H1 (cell line): ENCODE data around the gene ADGRL3. TPM values are rescaled to one million over a fixed set of nuclear protein-coding genes. Genes with fewer than 3 reads are reported as not detected.

Experiments
- CTCF ChIA-PET: fragments of 300-600 bp; sonication (Branson Sonifier 250); formaldehyde crosslinking; loops from one replicate; lab custom pipeline; 2021; ENCODE audit not compliant: partially characterized antibody; lab: Charles Lee
- POLR2A ChIA-PET: fragments of 300-600 bp; sonication (Branson Sonifier 250); formaldehyde crosslinking; loops from one replicate; lab custom pipeline; 2021; ENCODE audit warnings: inconsistent platforms; ENCODE audit not compliant: partially characterized antibody; lab: Charles Lee
- DNase-seq, 2 experiments: peaks; one replicate each; pipeline versions ENCODE4 v3.0.0 to v3.0.0-alpha.2; 2010 to 2022; ENCODE audit warnings: low spot score in 2 of 2, low read depth in 1 of 2, mixed read lengths in 1 of 2
- FAIRE-seq: peaks from 2 replicates; lab custom pipeline; 2011; peaks lifted over from hg19 to GRCh38; lab: Jason Lieb, UNC
- H2AFZ ChIP-seq: 2 replicates; pipeline ENCODE4 v1.8.1; 2012; ENCODE audit warnings: low read length, inconsistent platforms
- H2AK5ac ChIP-seq: 2 replicates; pipeline ENCODE4 v1.6.1; 2013; ENCODE audit warnings: low read depth, low read length
- H2BK120ac ChIP-seq: replicated peaks from 2 replicates; pipeline ENCODE3; 2013; ENCODE audit warnings: low read depth, low read length, inconsistent platforms
- H2BK12ac ChIP-seq: 2 replicates; pipeline ENCODE4 v1.6.1; 2013; ENCODE audit warnings: low read depth, low read length
- H2BK15ac ChIP-seq: 2 replicates; pipeline ENCODE4 v1.6.1; 2013; ENCODE audit warnings: low read length
- H2BK20ac ChIP-seq: 2 replicates; pipeline ENCODE4 v1.6.1; 2013; ENCODE audit warnings: low read length
- H2BK5ac ChIP-seq: 2 replicates; pipeline ENCODE4 v1.6.1; 2013; ENCODE audit warnings: low read depth, low read length
- H3K14ac ChIP-seq: 2 replicates; pipeline ENCODE4 v1.6.1; 2013; ENCODE audit warnings: inconsistent platforms; ENCODE audit not compliant: insufficient read length
- H3K18ac ChIP-seq: 2 replicates; pipeline ENCODE4 v1.6.1; 2013; ENCODE audit warnings: low read length; ENCODE audit errors: extremely low read depth
- H3K23ac ChIP-seq: 2 replicates; pipeline ENCODE4 v1.6.1; 2013; ENCODE audit warnings: inconsistent platforms; ENCODE audit not compliant: insufficient read length
- H3K23me2 ChIP-seq: 2 replicates; pipeline ENCODE4 v1.6.1; 2013; ENCODE audit warnings: low read depth, low read length
- H3K27ac ChIP-seq: 2 replicates; pipeline ENCODE4 v1.6.1; 2011; ENCODE audit warnings: low read depth, low read length, inconsistent platforms
- H3K27me3 ChIP-seq, 4 experiments: replicated peaks in 1 of 4; 1 replicate in 1 of 4; 2 replicates in 3 of 4; pipeline versions ENCODE4 v1.6.1 to v1.8.1; 2011 to 2013; ENCODE audit warnings: low read length in 3 of 4, mild to moderate bottlenecking in 3 of 4, inconsistent platforms in 2 of 4, mixed read lengths in 2 of 4, moderate library complexity in 1 of 4; ENCODE audit not compliant: control insufficient read depth in 3 of 4, insufficient read depth in 3 of 4; ENCODE audit errors: extremely low read depth in 1 of 4
- H3K36me3 ChIP-seq, 4 experiments: 2 replicates each; pipeline versions ENCODE4 v1.6.1 to v1.8.1; 2011 to 2013; ENCODE audit warnings: mild to moderate bottlenecking in 4 of 4, low read length in 3 of 4, moderate library complexity in 2 of 4, control low read depth in 1 of 4, inconsistent platforms in 1 of 4; ENCODE audit not compliant: insufficient read depth in 4 of 4, control insufficient read depth in 2 of 4
- H3K4ac ChIP-seq: replicated peaks from 2 replicates; pipeline ENCODE3; 2013; ENCODE audit warnings: low read length, low read depth, mixed read lengths, inconsistent platforms; ENCODE audit not compliant: insufficient read length
- H3K4me1 ChIP-seq, 4 experiments: replicated peaks in 1 of 4; 1 replicate in 1 of 4; 2 replicates in 3 of 4; pipeline versions ENCODE4 v1.6.1 to v1.8.1; 2011 to 2013; ENCODE audit warnings: low read length in 3 of 4, inconsistent platforms in 2 of 4, mixed read lengths in 1 of 4; ENCODE audit not compliant: insufficient read depth in 4 of 4, control insufficient read depth in 3 of 4
- H3K4me2 ChIP-seq, 2 experiments: 2 replicates each; pipeline versions ENCODE4 v1.6.1 to v1.8.1; 2011 to 2013; ENCODE audit warnings: low read depth in 2 of 2, low read length in 2 of 2, control low read depth in 1 of 2, inconsistent platforms in 1 of 2, mild to moderate bottlenecking in 1 of 2; ENCODE audit not compliant: insufficient read depth in 1 of 2
- H3K4me3 ChIP-seq, 4 experiments: fragments of 200-600, 300-600 bp in 1 of 4; sonication (generic), shearing (Covaris generic), sonication (Bioruptor Twin) in 1 of 4; 2 replicates each; pipeline versions ENCODE4 v1.5.1 to v1.8.1; 2011 to 2016; ENCODE audit warnings: low read length in 4 of 4, low read depth in 3 of 4, control low read depth in 2 of 4, inconsistent platforms in 2 of 4, mild to moderate bottlenecking in 2 of 4, mixed read lengths in 1 of 4, moderate library complexity in 1 of 4; ENCODE audit not compliant: insufficient read depth in 2 of 4; ENCODE audit errors: extremely low read depth in 1 of 4
- H3K56ac ChIP-seq: replicated peaks from 2 replicates; pipeline ENCODE3; 2013; ENCODE audit warnings: low read depth, mild to moderate bottlenecking, mixed read lengths, low read length, inconsistent platforms; ENCODE audit not compliant: insufficient read length
- H3K79me1 ChIP-seq: 2 replicates; pipeline ENCODE4 v1.6.1; 2013; ENCODE audit warnings: low read depth, low read length, control low read depth
- H3K79me2 ChIP-seq, 2 experiments: 2 replicates each; pipeline versions ENCODE4 v1.6.1 to v1.8.1; 2012 to 2013; ENCODE audit warnings: low read length in 2 of 2, mild to moderate bottlenecking in 2 of 2, inconsistent platforms in 1 of 2; ENCODE audit not compliant: insufficient read depth in 2 of 2, control insufficient read depth in 1 of 2
- H3K9ac ChIP-seq, 4 experiments: replicated peaks in 1 of 4; 1 replicate in 1 of 4; 2 replicates in 3 of 4; pipeline versions ENCODE4 v1.6.1 to v1.8.1; 2011 to 2013; ENCODE audit warnings: low read depth in 3 of 4, low read length in 3 of 4, control low read depth in 2 of 4, mild to moderate bottlenecking in 2 of 4, moderate library complexity in 2 of 4, inconsistent platforms in 1 of 4; ENCODE audit errors: extremely low read depth in 1 of 4
- H3K9me3 ChIP-seq, 2 experiments: 2 replicates each; pipeline versions ENCODE4 v1.6.1 to v1.8.1; 2012 to 2013; ENCODE audit warnings: mild to moderate bottlenecking in 2 of 2, moderate library complexity in 2 of 2, control low read depth in 1 of 2, inconsistent platforms in 1 of 2, low read depth in 1 of 2, low read length in 1 of 2, mixed read lengths in 1 of 2; ENCODE audit not compliant: insufficient read depth in 2 of 2
- H4K20me1 ChIP-seq, 2 experiments: replicated peaks in 1 of 2; 2 replicates each; pipeline versions ENCODE3 to v1.8.1; 2011 to 2013; ENCODE audit warnings: inconsistent platforms in 2 of 2, low read length in 2 of 2, mild to moderate bottlenecking in 1 of 2; ENCODE audit not compliant: insufficient read depth in 2 of 2, control insufficient read depth in 1 of 2
- H4K5ac ChIP-seq: 2 replicates; pipeline ENCODE4 v1.6.1; 2013; ENCODE audit warnings: low read length, low read depth, mixed read lengths, inconsistent platforms; ENCODE audit not compliant: insufficient read length
- H4K8ac ChIP-seq: 2 replicates; pipeline ENCODE4 v1.8.0; 2013; ENCODE audit warnings: mild to moderate bottlenecking, moderate library complexity, low read length, inconsistent platforms; ENCODE audit not compliant: insufficient read depth; ENCODE audit errors: extremely low read depth
- H4K91ac ChIP-seq: replicated peaks from 2 replicates; pipeline ENCODE3; 2013; ENCODE audit warnings: low read length, mixed read lengths, inconsistent platforms; ENCODE audit not compliant: insufficient read length
- CBX8 ChIP-seq: fragments of 300-800, 300-1000 bp; sonication (generic); IDR thresholded peaks from 2 replicates; pipeline ENCODE4 v1.7.1; 2016; ENCODE audit warnings: low read depth, low read length, borderline replicate concordance
- CTBP2 ChIP-seq: IDR thresholded peaks from 2 replicates; pipeline ENCODE4 v1.7.0; 2011; ENCODE audit warnings: borderline replicate concordance, mild to moderate bottlenecking, moderate library complexity, mixed read lengths, low read length; ENCODE audit not compliant: insufficient read depth, insufficient read length
- JUND ChIP-seq: IDR thresholded peaks from 2 replicates; pipeline ENCODE4 v1.6.1; 2011; ENCODE audit warnings: mild to moderate bottlenecking, improper control_type of control experiment, low read length
- MAFK ChIP-seq: IDR thresholded peaks from 2 replicates; pipeline ENCODE4 v1.6.1; 2012; ENCODE audit warnings: low read depth, mild to moderate bottlenecking, improper control_type of control experiment, low read length
- POLR2A ChIP-seq, 2 experiments: IDR thresholded peaks; 1 replicate in 1 of 2; 2 replicates in 1 of 2; pipeline ENCODE4 v1.6.1; 2011; ENCODE audit warnings: low read depth in 2 of 2, low read length in 2 of 2, mild to moderate bottlenecking in 2 of 2; ENCODE audit errors: control extremely low read depth in 1 of 2
- POU5F1 ChIP-seq: IDR thresholded peaks from 2 replicates; pipeline ENCODE4 v1.6.1; 2011; ENCODE audit warnings: low read depth, mild to moderate bottlenecking, low read length, moderate library complexity
- RBBP5 ChIP-seq: IDR thresholded peaks from 2 replicates; pipeline ENCODE4 v1.7.1; 2012; ENCODE audit warnings: low read depth, mild to moderate bottlenecking, inconsistent platforms, low read length, moderate library complexity, borderline replicate concordance
- TAF7 ChIP-seq: optimal IDR thresholded peaks from 2 replicates; pipeline ENCODE3; 2011; ENCODE audit warnings: low read depth, mild to moderate bottlenecking, inconsistent platforms, low read length, moderate library complexity, borderline replicate concordance
- TCF12 ChIP-seq: IDR thresholded peaks from 2 replicates; pipeline ENCODE4 v1.6.1; 2011; ENCODE audit warnings: low read depth, mild to moderate bottlenecking, low read length
- TEAD4 ChIP-seq: IDR thresholded peaks from 2 replicates; pipeline ENCODE4 v1.6.1; 2012; ENCODE audit warnings: low read depth, low read length, inconsistent platforms, mixed read lengths
- WGBS, 2 experiments: shearing (Covaris generic) in 1 of 2; methylation state at CpG; one replicate each; pipeline versions ENCODE4 v1.1.6 to v1.1.7; 2013 to 2015; ENCODE audit warnings: low lambda C conversion rate in 2 of 2, mixed read lengths in 2 of 2, inconsistent platforms in 1 of 2, low coverage in 1 of 2, missing lambda C conversion rate in 1 of 2; ENCODE audit not compliant: insufficient replicate concordance in 2 of 2, insufficient coverage in 1 of 2, insufficient read length in 1 of 2; ENCODE audit errors: extremely low coverage in 1 of 2, missing lambda C conversion rate in 1 of 2; 5-methylcytosine and 5-hydroxymethylcytosine counted together
- polyA plus RNA-seq, 7 experiments: library from polyadenylated mRNA; depleted of rRNA in 3 of 7; stranded (reverse) in 5 of 7; unstranded in 2 of 7; fragments of >200 nt in 5 of 7; fragments of 200-250 nt in 2 of 7; gene quantifications; 1 replicate in 5 of 7; 2 replicates in 1 of 7; 4 replicates in 1 of 7; pipeline versions ENCODE4 v1.2.1 to v1.2.3, GENCODE V29; 2011 to 2013; ENCODE audit warnings: missing spikeins in 2 of 7, mixed read lengths in 2 of 7
- total RNA-seq: library from RNA; stranded (reverse); fragmentation: NEBNext Ultra II Directional; extraction: Animal tissue kit (Norgen Biotek cat#: 25700); gene quantifications from 2 replicates; pipeline ENCODE4 v1.2.1, GENCODE V29; 2021
- TF ChIP-seq, protein P1 (sequence below): IDR thresholded peaks from 2 replicates; pipeline ENCODE4 v1.6.1; 2012; ENCODE audit warnings: low read length, inconsistent platforms

The ADGRL3 gene
- total and polyA plus RNA-seq, 2 of the 8 experiments (the other 6 are each of a cell fraction or from before 2014, with no cell fraction given) = 6.6 to 13.0 TPM

DNA sequence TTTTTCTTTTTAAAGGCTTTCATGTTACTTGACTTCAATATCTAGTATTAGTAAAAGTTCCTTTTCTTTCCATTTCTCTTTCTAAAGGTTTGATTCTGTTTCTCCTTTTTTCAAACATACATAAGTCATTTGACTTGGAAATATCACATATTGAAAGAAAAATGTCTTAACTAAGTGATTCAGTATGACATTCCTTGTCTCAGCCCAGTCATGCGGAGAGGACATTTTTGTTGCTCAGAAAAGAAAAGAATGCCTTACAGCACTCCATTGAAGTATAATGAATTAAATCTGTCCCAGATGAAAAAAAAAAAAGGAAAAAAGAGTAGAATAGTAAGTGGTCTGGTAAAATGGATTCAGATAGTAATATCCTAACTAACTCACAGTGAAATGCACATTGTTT is 466.1 kb downstream of the ADGRL3 start:
- DNase-seq (no peak), FAIRE-seq (no peak)
- H2AFZ ChIP-seq = no peak overlapping the region

More for the DNA sequence above, 466.1 kb downstream of the ADGRL3 start:
- Histone ChIP-seq H2BK20ac (no peak overlapping the region), H2AK5ac (no peak overlapping the region), H2BK120ac (no peak overlapping the region), H4K5ac (no peak overlapping the region), H4K91ac (no peak overlapping the region), H3K4ac (no peak overlapping the region), H2BK5ac (no peak overlapping the region), H3K23ac (no peak overlapping the region), H4K20me1 (no peaks in the 10 kb centered on the region), H3K9me3 (peaks cover 0 to 5% of the 10 kb centered on the region in 2 experiments; a peak in 1 of 4 replicates), H3K4me2 (no peak overlapping the region), H3K9ac (no peak overlapping the region), H3K23me2 (no peaks in the 10 kb centered on the region), H2BK15ac (no peak overlapping the region), H3K4me3 (no peak overlapping the region), H3K18ac (no peak overlapping the region), H3K14ac (no peak overlapping the region), H4K8ac (no peak overlapping the region), H3K79me1 (no peaks in the 10 kb centered on the region), H3K27ac (no peak overlapping the region), H3K56ac (no peak overlapping the region), H3K79me2 (no peaks in the 10 kb centered on the region), H3K27me3 (no peaks in the 10 kb centered on the region), H2BK12ac (no peak overlapping the region), H3K36me3 (no peaks in the 10 kb centered on the region), H3K4me1 (no peaks in the 10 kb centered on the region)
- no peak for TF ChIP-seq MAFK
- no peak for TF ChIP-seq RBBP5
- TF ChIP-seq POLR2A (IDR thresholded peaks at IDR 0.05; ENCODE audit: control extremely low read depth in 1 of 2, low read depth in 2 of 2, low read length in 2 of 2) = no peak
- no peak for TF ChIP-seq POU5F1
- no peak for TF ChIP-seq TCF12
- no peak for TF ChIP-seq CBX8
- no peak for TF ChIP-seq TAF7
- no peak for TF ChIP-seq TEAD4
- TF ChIP-seq, protein P1, sequence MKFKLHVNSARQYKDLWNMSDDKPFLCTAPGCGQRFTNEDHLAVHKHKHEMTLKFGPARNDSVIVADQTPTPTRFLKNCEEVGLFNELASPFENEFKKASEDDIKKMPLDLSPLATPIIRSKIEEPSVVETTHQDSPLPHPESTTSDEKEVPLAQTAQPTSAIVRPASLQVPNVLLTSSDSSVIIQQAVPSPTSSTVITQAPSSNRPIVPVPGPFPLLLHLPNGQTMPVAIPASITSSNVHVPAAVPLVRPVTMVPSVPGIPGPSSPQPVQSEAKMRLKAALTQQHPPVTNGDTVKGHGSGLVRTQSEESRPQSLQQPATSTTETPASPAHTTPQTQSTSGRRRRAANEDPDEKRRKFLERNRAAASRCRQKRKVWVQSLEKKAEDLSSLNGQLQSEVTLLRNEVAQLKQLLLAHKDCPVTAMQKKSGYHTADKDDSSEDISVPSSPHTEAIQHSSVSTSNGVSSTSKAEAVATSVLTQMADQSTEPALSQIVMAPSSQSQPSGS = no peak
- TF ChIP-seq CTBP2 = no peak
- no peak for TF ChIP-seq JUND
- ChIA-PET POLR2A (no interaction called here), CTCF (no interaction called here)
- WGBS, 2 experiments = 85% methylated on average over 1 of the region's 1 CpG; no CpG with 5 or more reads in 1 of the 2 experiments
